ENCODE results near the gene HTRA3.

HTRA3 gene

GRCh38 chr4:8355306-8355705 is 85.8 kb downstream of the HTRA3 start:
- TF ChIP-seq Cebpa-rat (IDR thresholded peaks at IDR 0.05): no peak
- Histone ChIP-seq H3K4me2 (peak overlapping the region in 6 of 11 experiments; percentile 86 to 94 (median 90); a peak in 12 of 22 replicates), H4K20me1 (peaks cover 0 to 24% (median 17%) of the 10 kb centered on the region in 11 experiments; a peak in 12 of 22 replicates), H3K36me3 (0 out of 22 replicates have a peak, but pooled peaks cover 0 to 4% (median 0%) of the 10 kb centered on the region in 11 experiments), H3K9me3 (replicated peaks in 1 of 11) (peaks cover 0 to 41% (median 10%) of the 10 kb centered on the region in 11 experiments; a peak in 13 of 22 replicates), H3K4me3 (no peak overlapping the region), H3K4me1 (peaks cover 30 to 80% (median 65%) of the 10 kb centered on the region in 10 experiments), H3K9ac (no peak overlapping the region), H3K27me3 (peaks cover 0 to 21% (median 0%) of the 10 kb centered on the region in 11 experiments; a peak in 4 of 22 replicates), H3K27ac (no peak overlapping the region)

- Histone ChIP-seq H3K9me3 (replicated peaks in 1 of 11) (peaks cover 5 to 47% (median 17%) of the 10 kb centered on the region in 11 experiments), H3K4me1 (peaks cover 30 to 73% (median 61%) of the 10 kb centered on the region in 10 experiments), H3K9ac (no peak overlapping the region), H3K4me3 (no peak overlapping the region), H3K36me3 (0 out of 22 replicates have a peak, but pooled peaks cover 0 to 4% (median 0%) of the 10 kb centered on the region in 11 experiments), H4K20me1 (peaks cover 0 to 24% (median 17%) of the 10 kb centered on the region in 11 experiments; a peak in 12 of 22 replicates), H3K4me2 (peak overlapping the region in 8 of 11 experiments; percentile 11 to 94 (median 86); a peak in 15 of 22 replicates), H3K27me3 (peaks cover 0 to 21% (median 0%) of the 10 kb centered on the region in 11 experiments; a peak in 4 of 22 replicates), H3K27ac (no peak overlapping the region)
- TF ChIP-seq Cebpa-rat (IDR thresholded peaks at IDR 0.05): no peak
Measured at GRCh38 chr4:8355864-8356565, 86.5 kb downstream of the HTRA3 start.

Data from BLaER1 treated with 17β-estradiol and CSF1 and Interleukin-3, amounts not matched to agents 10 nM and 100 nM (cell line).